HepG2 (cell line): ENCODE results near the gene ELK1. TPM values are rescaled to one million over a fixed set of nuclear protein-coding genes. Genes with fewer than 3 reads are reported as not detected.

Experiments
- ATAC-seq: fragments of 200-7000 bp; cut with Tn5 transposase; 3 replicates; pipeline ENCODE4 v1.9.1; 2020; ENCODE audit warnings: mild to moderate bottlenecking, moderate library complexity
- BruUV-seq: library from RNA; stranded (reverse); fragments of 400-500 nt; replicated peaks from 2 replicates; lab custom pipeline; 2021; lab: Mats Ljungman, UMichigan
- CTCF ChIA-PET: fragments of 300-600 bp; formaldehyde crosslinking; extraction: SDS; loops from one replicate; lab custom pipeline; 2021; ENCODE audit warnings: low total read pairs, inconsistent platforms, low intra/inter-chr PET ratio; lab: Yijun Ruan, JAX
- POLR2A ChIA-PET: fragments of 350-600 bp; sonication (Branson Sonifier 250); formaldehyde crosslinking; loops from one replicate; lab custom pipeline; 2020; ENCODE audit warnings: antibody characterized with exemption, inconsistent platforms; lab: Yijun Ruan, JAX
- DNase-seq: peaks from one replicate; pipeline ENCODE4 v3.0.0-alpha.2; 2015; ENCODE audit warnings: low spot score
- FAIRE-seq: peaks from 3 replicates; lab custom pipeline; 2011; peaks lifted over from hg19 to GRCh38; lab: Jason Lieb, UNC
- H2AFZ ChIP-seq: one replicate; pipeline ENCODE4 v1.6.1; 2011; ENCODE audit warnings: low read length, inconsistent platforms
- H3K27ac ChIP-seq: fragments of 300-600 bp; 3 replicates; pipeline ENCODE4 v1.8.0; 2011; ENCODE audit warnings: mixed run types, mild to moderate bottlenecking, mixed read lengths, low read length, inconsistent platforms; ENCODE audit not compliant: insufficient read depth; ENCODE audit errors: extremely low read length
- H3K27me3 ChIP-seq, 2 experiments: fragments of 200-600 bp in 1 of 2; 2 replicates in 1 of 2; 3 replicates in 1 of 2; pipeline versions ENCODE4 v1.6.0 to v1.8.0; 2011; ENCODE audit warnings: low read length in 2 of 2, mild to moderate bottlenecking in 2 of 2, moderate library complexity in 2 of 2, inconsistent platforms in 1 of 2; ENCODE audit not compliant: insufficient read depth in 2 of 2, control insufficient read depth in 1 of 2
- H3K36me3 ChIP-seq, 2 experiments: fragments of 200-600 bp in 1 of 2; replicated peaks in 1 of 2; 2 replicates in 1 of 2; 3 replicates in 1 of 2; pipeline versions ENCODE4 v1.5.1 to v1.8.0; 2011; ENCODE audit warnings: low read length in 2 of 2, inconsistent platforms in 1 of 2; ENCODE audit not compliant: insufficient read depth in 2 of 2, control insufficient read depth in 1 of 2
- H3K4me1 ChIP-seq: 2 replicates; pipeline ENCODE4 v1.5.1; 2012; ENCODE audit warnings: low read length, inconsistent platforms; ENCODE audit not compliant: insufficient read depth
- H3K4me2 ChIP-seq: 2 replicates; pipeline ENCODE4 v1.6.0; 2011; ENCODE audit warnings: low read depth, low read length, inconsistent platforms
- H3K4me3 ChIP-seq, 3 experiments: fragments of 200-600 bp in 1 of 3; sonication (generic), shearing (Covaris generic) in 1 of 3; replicated peaks in 1 of 3; 2 replicates each; pipeline ENCODE4 v1.5.1; 2011 to 2016; ENCODE audit warnings: low read length in 3 of 3, inconsistent platforms in 2 of 3, low read depth in 2 of 3, mild to moderate bottlenecking in 2 of 3, control low read depth in 1 of 3, mixed read lengths in 1 of 3; ENCODE audit not compliant: insufficient read depth in 1 of 3
- H3K79me2 ChIP-seq: one replicate; pipeline ENCODE4 v1.6.1; 2011; ENCODE audit warnings: low read length, inconsistent platforms; ENCODE audit not compliant: insufficient read depth
- H3K9ac ChIP-seq: 2 replicates; pipeline ENCODE4 v1.6.0; 2011; ENCODE audit warnings: mild to moderate bottlenecking, low read depth, low read length, inconsistent platforms; ENCODE audit not compliant: insufficient read depth
- H3K9me3 ChIP-seq: 2 replicates; pipeline ENCODE4 v1.5.1; 2012; ENCODE audit warnings: mild to moderate bottlenecking, low read length
- H4K20me1 ChIP-seq: 2 replicates; pipeline ENCODE4 v1.6.0; 2011; ENCODE audit warnings: inconsistent platforms, mild to moderate bottlenecking, low read length, moderate library complexity; ENCODE audit not compliant: insufficient read depth
- ASH2L ChIP-seq: fragments of 300-600, 200-600 bp; sonication (generic); IDR thresholded peaks from 2 replicates; pipeline ENCODE4 v1.7.0; 2017; ENCODE audit warnings: low read depth, mild to moderate bottlenecking, moderate library complexity, mixed read lengths, low read length; ENCODE audit not compliant: insufficient read length
- CHD4 ChIP-seq: fragments of 200-600 bp; sonication (generic); IDR thresholded peaks from 2 replicates; pipeline ENCODE4 v1.7.0; 2017; ENCODE audit warnings: mild to moderate bottlenecking, low read length, borderline replicate concordance
- SMARCE1 ChIP-seq: fragments of 450-650 bp; IDR thresholded peaks from 2 replicates; pipeline ENCODE4 v1.6.1; 2017; ENCODE audit warnings: borderline replicate concordance
- ZBTB26 ChIP-seq: IDR thresholded peaks from 2 replicates; pipeline ENCODE4 v1.6.1; 2016; ENCODE audit warnings: missing compliant biosample characterization, missing genetic modification reagents, borderline replicate concordance
- ZFP82 ChIP-seq: sonication (generic); formaldehyde crosslinking; IDR thresholded peaks from 2 replicates; pipeline ENCODE4 v1.5.1; 2020; ENCODE audit warnings: mild to moderate bottlenecking, missing genetic modification reagents, borderline replicate concordance
- ZNF644 ChIP-seq: IDR thresholded peaks from 2 replicates; pipeline ENCODE4 v1.6.1; 2016; ENCODE audit warnings: low read depth
- ZNF770 ChIP-seq: sonication (generic); formaldehyde crosslinking; IDR thresholded peaks from 2 replicates; pipeline ENCODE4 v1.5.0; 2020; ENCODE audit warnings: mild to moderate bottlenecking, missing genetic modification reagents
- WGBS: methylation state at CpG from one replicate; pipeline ENCODE4 v1.1.6; 2017; ENCODE audit warnings: low lambda C conversion rate; 5-methylcytosine and 5-hydroxymethylcytosine counted together
- in situ Hi-C: cut with HindIII; loops from 2 replicates; pipeline ENCODE4 v1.10.0; 2017; ENCODE audit warnings: low pct_unique_long_range_greater_than_20kb; ENCODE audit not compliant: extremely low pct_ligation_motif_present
- intact Hi-C: fragments of 100-400 bp; cut with micrococcal nuclease; formaldehyde crosslinking; loops from one replicate; pipeline ENCODE4 v1.10.0; 2022; ENCODE audit not compliant: unreplicated experiment
- polyA plus RNA-seq, 8 experiments: library from polyadenylated mRNA; depleted of rRNA in 3 of 8; stranded (reverse) in 7 of 8; unstranded in 1 of 8; fragments of >200 nt; fragmentation: Illumina TruSeq in 4 of 8; extraction: Trizol in 4 of 8; gene quantifications; 2 replicates each; pipeline versions ENCODE4 v1.2.1 to v1.2.3, GENCODE V29; 2011 to 2016; ENCODE audit warnings: low read depth in 4 of 8, missing spikeins in 1 of 8, mixed read lengths in 1 of 8; ENCODE audit not compliant: insufficient read depth in 1 of 8
- total RNA-seq, 5 experiments: library from RNA; depleted of rRNA; stranded (reverse); fragments of >200 nt; fragmentation: Illumina TruSeq; extraction: Trizol; gene quantifications; 2 replicates each; pipeline ENCODE4 v1.2.3, GENCODE V29; 2016; ENCODE audit warnings: low read depth in 1 of 5

Gene ELK1
- total and polyA plus RNA-seq, 2 of the 13 experiments (the other 11 are each of a cell fraction or from before 2014, with no cell fraction given): 4.3 to 7.2 TPM

GRCh38 chrX:47658301-47658683 lies 7.9 kb upstream of the ELK1 start:
- ChIA-PET CTCF (no interaction called here), POLR2A (no interaction called here)
- Histone ChIP-seq H3K9me3 (no peaks in the 10 kb centered on the region), H3K27me3 (no peaks in the 10 kb centered on the region), H3K4me1 (peaks cover 18% of the 10 kb centered on the region), H3K36me3 (peaks cover 6 to 18% of the 10 kb centered on the region in 2 experiments; a peak in 4 of 5 replicates), H3K4me3 (peak overlapping the region; percentile 66 to 75 (median 71)), H3K79me2 (peaks cover 4% of the 10 kb centered on the region), H2AFZ (no peak overlapping the region), H3K4me2 (peak overlapping the region; percentile 74), H3K27ac (peak overlapping the region; percentile 97), H4K20me1 (no peaks in the 10 kb centered on the region), H3K9ac (peak overlapping the region; percentile 90)
- 0% methylated on average over 3 of the region's 13 CpGs for WGBS
- in situ Hi-C loops: no loop called here
- ATAC-seq (no peak), DNase-seq (no peak), FAIRE-seq (no peak)
- TSS peak; percentile 67 for BruUV-seq
- intact Hi-C loops: no loop called here
- TF ChIP-seq ZFP82 (CRISPR knock-in tag) (0 out of 2 replicates have a peak, but pooled peaks have one; percentile 25), SMARCE1 (no peak), ZBTB26 (CRISPR knock-in tag) (peak; percentile 87; the same call in 1 of the 2 replicates), CHD4 (peak; percentile 33; the same call in 1 of the 2 replicates), ZNF644 (CRISPR knock-in tag) (no peak), ZNF770 (CRISPR knock-in tag) (peak; percentile 67), ASH2L (peak; percentile 9)
